H1 (cell line): ENCODE measurements around the gene ETFDH.
A peak's percentile ranks its signal among the peaks of the same experiment; 100 is the strongest.

Source experiments
- BCL11A ChIP-seq, 2 experiments: IDR thresholded peaks; one replicate each; pipeline ENCODE4 v1.6.1; 2011; ENCODE audit warnings: low read depth in 2 of 2, low read length in 2 of 2, mild to moderate bottlenecking in 2 of 2
- JUN ChIP-seq: IDR thresholded peaks from 2 replicates; pipeline ENCODE4 v1.6.1; 2011; ENCODE audit warnings: low read depth, mild to moderate bottlenecking, improper control_type of control experiment, low read length
- POLR2AphosphoS5 ChIP-seq: IDR thresholded peaks from 2 replicates; pipeline ENCODE4 v1.6.1; 2011; ENCODE audit warnings: low read depth, low read length
- YY1 ChIP-seq: IDR thresholded peaks from 2 replicates; pipeline ENCODE4 v1.6.1; 2011; ENCODE audit warnings: low read depth, mild to moderate bottlenecking, low read length
- TF ChIP-seq, protein P1 (sequence below), 3 experiments: IDR thresholded peaks; 1 replicate in 2 of 3; 2 replicates in 1 of 3; pipeline versions ENCODE4 v1.5.1 to v1.6.1; 2011; ENCODE audit warnings: low read length in 3 of 3, mild to moderate bottlenecking in 3 of 3, inconsistent platforms in 2 of 3, low read depth in 1 of 3, moderate library complexity in 1 of 3; ENCODE audit not compliant: insufficient read depth in 1 of 3; ENCODE audit errors: control extremely low read depth in 1 of 3
- TF ChIP-seq, protein P2 (sequence below): IDR thresholded peaks from 2 replicates; pipeline ENCODE4 v1.6.1; 2012; ENCODE audit warnings: inconsistent platforms

DNA sequence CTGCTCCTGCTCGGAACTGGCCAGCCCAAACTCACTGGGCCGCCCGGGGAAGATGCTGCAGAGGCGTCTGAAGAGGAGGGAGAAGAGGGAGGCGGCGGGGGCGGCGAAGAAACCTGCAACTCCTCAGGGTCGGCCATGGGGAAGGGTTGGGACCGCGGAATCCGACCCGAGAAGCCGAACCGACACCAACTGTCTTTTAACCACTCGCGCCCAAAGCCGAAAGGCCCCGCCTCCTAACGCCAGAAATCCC, 506 bp upstream of the ETFDH start, which contains the start of gene C4orf46:
- 0 out of 2 replicates have a peak, but pooled peaks have one; percentile 28 for TF ChIP-seq YY1
- TF ChIP-seq BCL11A (IDR thresholded peaks at IDR 0.05; ENCODE audit: low read depth in 2 of 2, low read length in 2 of 2), result no peak
- peak; percentile 71; the same call in 1 of the 2 replicates for TF ChIP-seq POLR2AphosphoS5
- TF ChIP-seq JUN, result no peak
- TF ChIP-seq, protein P1, sequence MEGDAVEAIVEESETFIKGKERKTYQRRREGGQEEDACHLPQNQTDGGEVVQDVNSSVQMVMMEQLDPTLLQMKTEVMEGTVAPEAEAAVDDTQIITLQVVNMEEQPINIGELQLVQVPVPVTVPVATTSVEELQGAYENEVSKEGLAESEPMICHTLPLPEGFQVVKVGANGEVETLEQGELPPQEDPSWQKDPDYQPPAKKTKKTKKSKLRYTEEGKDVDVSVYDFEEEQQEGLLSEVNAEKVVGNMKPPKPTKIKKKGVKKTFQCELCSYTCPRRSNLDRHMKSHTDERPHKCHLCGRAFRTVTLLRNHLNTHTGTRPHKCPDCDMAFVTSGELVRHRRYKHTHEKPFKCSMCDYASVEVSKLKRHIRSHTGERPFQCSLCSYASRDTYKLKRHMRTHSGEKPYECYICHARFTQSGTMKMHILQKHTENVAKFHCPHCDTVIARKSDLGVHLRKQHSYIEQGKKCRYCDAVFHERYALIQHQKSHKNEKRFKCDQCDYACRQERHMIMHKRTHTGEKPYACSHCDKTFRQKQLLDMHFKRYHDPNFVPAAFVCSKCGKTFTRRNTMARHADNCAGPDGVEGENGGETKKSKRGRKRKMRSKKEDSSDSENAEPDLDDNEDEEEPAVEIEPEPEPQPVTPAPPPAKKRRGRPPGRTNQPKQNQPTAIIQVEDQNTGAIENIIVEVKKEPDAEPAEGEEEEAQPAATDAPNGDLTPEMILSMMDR (IDR thresholded peaks at IDR 0.05; ENCODE audit: control extremely low read depth in 1 of 3, insufficient read depth in 1 of 3, low read depth in 1 of 3, low read length in 3 of 3), result no peak
- TF ChIP-seq, protein P2, sequence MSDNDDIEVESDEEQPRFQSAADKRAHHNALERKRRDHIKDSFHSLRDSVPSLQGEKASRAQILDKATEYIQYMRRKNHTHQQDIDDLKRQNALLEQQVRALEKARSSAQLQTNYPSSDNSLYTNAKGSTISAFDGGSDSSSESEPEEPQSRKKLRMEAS, result no peak
